ENCODE data around the gene NEK1.
"Not testable (repeated sequence)": the region's sequence is repeated elsewhere in the genome, so short reads cannot be mapped to it uniquely, and the experiment has no call there.

The NEK1 gene

DNA sequence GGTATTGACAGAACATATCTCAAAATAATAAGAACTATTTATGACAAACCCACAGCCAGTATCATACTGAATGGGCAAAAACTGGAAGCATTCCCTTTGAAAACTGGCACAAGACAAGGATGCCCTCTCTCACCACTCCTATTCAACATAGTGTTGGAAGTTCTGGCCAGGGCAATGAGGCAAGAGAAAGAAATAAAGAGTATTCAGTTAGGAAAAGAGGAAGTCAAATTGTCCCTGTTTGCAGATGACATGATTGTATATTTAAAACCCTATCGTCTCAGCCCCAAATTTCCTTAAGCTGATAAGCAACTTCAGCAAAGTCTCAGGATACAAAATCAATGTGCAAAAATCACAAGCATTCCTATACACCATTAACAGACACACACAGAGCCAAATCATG lies 159.7 kb downstream of the NEK1 start:
- not testable (repeated sequence) for DNase-seq (ENCODE audit: low spot score); H3K18ac ChIP-seq (ENCODE audit: low read length); H2BK15ac ChIP-seq (ENCODE audit: low read length); H4K91ac ChIP-seq (ENCODE audit: low read depth, low read length, poor library complexity); H3K4me3 ChIP-seq (ENCODE audit: low read length in 2 of 2); H3K79me1 ChIP-seq (ENCODE audit: low read depth, low read length); H4K8ac ChIP-seq (ENCODE audit: low read depth, low read length); H2AFZ ChIP-seq (ENCODE audit: low read length); H3K36me3 ChIP-seq (replicated peaks in 1 of 2; ENCODE audit: control insufficient read depth in 2 of 2, insufficient read depth in 2 of 2, low read length in 2 of 2); H3K9ac ChIP-seq (ENCODE audit: low read depth, low read length, poor library complexity); H2BK5ac ChIP-seq (ENCODE audit: low read length); H2BK12ac ChIP-seq (ENCODE audit: low read length); H3K27me3 ChIP-seq (ENCODE audit: control insufficient read depth in 3 of 3, insufficient read depth in 3 of 3, low read depth in 1 of 3, low read length in 3 of 3); H3K14ac ChIP-seq (ENCODE audit: low read length); H3K9me3 ChIP-seq (replicated peaks in 1 of 2; ENCODE audit: control insufficient read depth in 2 of 2, insufficient read depth in 1 of 2, low read depth in 1 of 2, low read length in 2 of 2); H3K4ac ChIP-seq (ENCODE audit: low read length); H2BK120ac ChIP-seq (ENCODE audit: low read depth, low read length); H3K4me2 ChIP-seq (ENCODE audit: insufficient read depth, low read length, poor library complexity, severe bottlenecking); H3K4me1 ChIP-seq (ENCODE audit: control insufficient read depth in 2 of 2, insufficient read depth in 1 of 2, low read depth in 1 of 2, low read length in 2 of 2); H3K23ac ChIP-seq (ENCODE audit: low read depth, low read length, poor library complexity); H3K27ac ChIP-seq (replicated peaks; ENCODE audit: low read length); H2AK5ac ChIP-seq (ENCODE audit: low read depth, low read length)
- WGBS, 2 donors (ENCODE audit: extremely low coverage in 2 of 2, insufficient read length in 2 of 2, insufficient replicate concordance in 1 of 2), result no CpG with 5 or more reads among the region's 1 CpG

DNA sequence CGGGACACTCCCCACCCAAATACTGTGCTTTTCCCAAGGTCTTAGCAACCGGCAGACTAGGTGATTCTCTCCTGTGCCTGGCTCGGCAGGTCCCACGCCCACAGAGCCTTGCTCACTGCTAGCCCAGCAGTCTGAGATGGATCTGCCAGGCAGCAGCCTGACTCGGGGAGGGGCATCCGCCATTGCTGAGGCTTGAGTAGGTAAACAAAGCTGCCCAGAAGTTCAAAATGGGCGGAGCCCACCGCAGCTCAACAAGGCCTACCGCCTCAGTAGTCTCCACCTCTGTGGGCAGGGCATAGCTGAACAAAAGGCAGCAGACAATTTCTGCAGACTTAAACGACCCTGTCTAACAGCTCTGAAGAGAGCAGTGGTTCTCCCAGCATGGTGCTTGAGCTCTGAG lies 163.4 kb downstream of the NEK1 start:
- not testable (repeated sequence) for H3K4me3 ChIP-seq (ENCODE audit: low read length in 2 of 2)
- WGBS, 2 donors (ENCODE audit: extremely low coverage in 2 of 2, insufficient read length in 2 of 2, insufficient replicate concordance in 1 of 2), result no CpG with 5 or more reads among the region's 10 CpGs

DNA sequence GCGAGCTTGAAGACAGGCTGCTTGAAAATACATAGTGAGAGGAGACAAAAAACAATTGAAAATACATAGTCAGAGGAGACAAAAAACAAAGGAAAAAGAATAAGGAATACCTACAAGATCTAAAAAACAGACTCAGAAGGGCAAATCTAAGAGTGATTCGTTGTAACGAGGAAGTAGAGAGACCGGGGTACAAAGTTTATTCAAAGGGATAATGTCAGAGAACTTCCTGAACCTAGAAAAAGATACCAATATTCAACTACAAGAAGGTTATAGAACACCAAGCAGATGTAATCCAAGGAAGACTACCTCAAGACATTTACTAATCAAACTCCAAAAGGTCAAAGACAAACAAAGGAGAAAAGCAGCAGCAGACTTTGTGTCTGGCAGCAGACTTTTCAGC lies 165.6 kb downstream of the NEK1 start:
- no CpG with 5 or more reads among the region's 4 CpGs for WGBS, 2 donors (ENCODE audit: extremely low coverage in 2 of 2, insufficient read length in 2 of 2, insufficient replicate concordance in 1 of 2)
- H3K14ac ChIP-seq (ENCODE audit: low read length), result no peak overlapping the region
- no peak for DNase-seq (ENCODE audit: low spot score)
- H3K9ac ChIP-seq (ENCODE audit: low read depth, low read length, poor library complexity), result no peak overlapping the region
- H2BK120ac ChIP-seq (ENCODE audit: low read depth, low read length), result no peak overlapping the region
- H3K27me3 ChIP-seq (ENCODE audit: control insufficient read depth in 3 of 3, insufficient read depth in 3 of 3, low read depth in 1 of 3, low read length in 3 of 3), result no peaks in the 10 kb centered on the region
- no peak overlapping the region for H3K23ac ChIP-seq (ENCODE audit: low read depth, low read length, poor library complexity)
- no peak overlapping the region for H2BK5ac ChIP-seq (ENCODE audit: low read length)
- no peak overlapping the region for H4K91ac ChIP-seq (ENCODE audit: low read depth, low read length, poor library complexity)
- no peak overlapping the region for H2AK5ac ChIP-seq (ENCODE audit: low read depth, low read length)
- no peaks in the 10 kb centered on the region for H3K36me3 ChIP-seq (replicated peaks in 1 of 2; ENCODE audit: control insufficient read depth in 2 of 2, insufficient read depth in 2 of 2, low read length in 2 of 2)
- no peak overlapping the region for H3K18ac ChIP-seq (ENCODE audit: low read length)
- no peak overlapping the region for H3K27ac ChIP-seq (replicated peaks; ENCODE audit: low read length)
- H3K4ac ChIP-seq (ENCODE audit: low read length), result no peak overlapping the region
- no peak overlapping the region for H3K4me2 ChIP-seq (ENCODE audit: insufficient read depth, low read length, poor library complexity, severe bottlenecking)
- no peak overlapping the region for H2BK15ac ChIP-seq (ENCODE audit: low read length)
- H2BK12ac ChIP-seq (ENCODE audit: low read length), result no peak overlapping the region
- H3K4me3 ChIP-seq (ENCODE audit: low read length in 2 of 2), result no peak overlapping the region
- H3K9me3 ChIP-seq (replicated peaks in 1 of 2; ENCODE audit: control insufficient read depth in 2 of 2, insufficient read depth in 1 of 2, low read depth in 1 of 2, low read length in 2 of 2), result peaks cover 5 to 21% of the 10 kb centered on the region in 2 donors
- no peak overlapping the region for H2AFZ ChIP-seq (ENCODE audit: low read length)
- H3K4me1 ChIP-seq (ENCODE audit: control insufficient read depth in 2 of 2, insufficient read depth in 1 of 2, low read depth in 1 of 2, low read length in 2 of 2), result no peaks in the 10 kb centered on the region
- H4K8ac ChIP-seq (ENCODE audit: low read depth, low read length), result no peak overlapping the region
- H3K79me1 ChIP-seq (ENCODE audit: low read depth, low read length), result no peaks in the 10 kb centered on the region

More for the DNA sequence above, 163.4 kb downstream of the NEK1 start:
- H3K4ac ChIP-seq (ENCODE audit: low read length); H2BK12ac ChIP-seq (ENCODE audit: low read length); DNase-seq (ENCODE audit: low spot score); H3K14ac ChIP-seq (ENCODE audit: low read length); H4K8ac ChIP-seq (ENCODE audit: low read depth, low read length); H3K9ac ChIP-seq (ENCODE audit: low read depth, low read length, poor library complexity); H3K4me1 ChIP-seq (ENCODE audit: control insufficient read depth in 2 of 2, insufficient read depth in 1 of 2, low read depth in 1 of 2, low read length in 2 of 2); H2BK5ac ChIP-seq (ENCODE audit: low read length); H2BK15ac ChIP-seq (ENCODE audit: low read length); H3K18ac ChIP-seq (ENCODE audit: low read length); H3K4me2 ChIP-seq (ENCODE audit: insufficient read depth, low read length, poor library complexity, severe bottlenecking); H2AK5ac ChIP-seq (ENCODE audit: low read depth, low read length); H2AFZ ChIP-seq (ENCODE audit: low read length); H3K27ac ChIP-seq (replicated peaks; ENCODE audit: low read length); H3K27me3 ChIP-seq (ENCODE audit: control insufficient read depth in 3 of 3, insufficient read depth in 3 of 3, low read depth in 1 of 3, low read length in 3 of 3); H3K79me1 ChIP-seq (ENCODE audit: low read depth, low read length); H3K36me3 ChIP-seq (replicated peaks in 1 of 2; ENCODE audit: control insufficient read depth in 2 of 2, insufficient read depth in 2 of 2, low read length in 2 of 2); H2BK120ac ChIP-seq (ENCODE audit: low read depth, low read length); H4K91ac ChIP-seq (ENCODE audit: low read depth, low read length, poor library complexity); H3K23ac ChIP-seq (ENCODE audit: low read depth, low read length, poor library complexity): not testable (repeated sequence)
- peaks cover 0 to 12% of the 10 kb centered on the region in 2 donors for H3K9me3 ChIP-seq (replicated peaks in 1 of 2; ENCODE audit: control insufficient read depth in 2 of 2, insufficient read depth in 1 of 2, low read depth in 1 of 2, low read length in 2 of 2)

GRCh38 chr4:169443748-169444147 lies 168.6 kb downstream of the NEK1 start:
- no peaks in the 10 kb centered on the region for H3K79me1 ChIP-seq (ENCODE audit: low read depth, low read length)
- H3K4me1 ChIP-seq (ENCODE audit: control insufficient read depth in 2 of 2, insufficient read depth in 1 of 2, low read depth in 1 of 2, low read length in 2 of 2), result peaks cover 0 to 7% of the 10 kb centered on the region in 2 donors
- no peak overlapping the region for H2BK120ac ChIP-seq (ENCODE audit: low read depth, low read length)
- no peak overlapping the region for H3K4ac ChIP-seq (ENCODE audit: low read length)
- no peak overlapping the region for H3K27ac ChIP-seq (replicated peaks; ENCODE audit: low read length)
- no peak overlapping the region for H3K14ac ChIP-seq (ENCODE audit: low read length)
- no peak for DNase-seq (ENCODE audit: low spot score)
- H2AK5ac ChIP-seq (ENCODE audit: low read depth, low read length), result no peak overlapping the region
- H3K9ac ChIP-seq (ENCODE audit: low read depth, low read length, poor library complexity), result no peak overlapping the region
- H3K23ac ChIP-seq (ENCODE audit: low read depth, low read length, poor library complexity), result no peak overlapping the region
- no CpG with 5 or more reads among the region's 1 CpG for WGBS, 2 donors (ENCODE audit: extremely low coverage in 2 of 2, insufficient read length in 2 of 2, insufficient replicate concordance in 1 of 2)
- no peak overlapping the region for H3K4me3 ChIP-seq (ENCODE audit: low read length in 2 of 2)
- no peak overlapping the region for H2BK15ac ChIP-seq (ENCODE audit: low read length)
- H3K4me2 ChIP-seq (ENCODE audit: insufficient read depth, low read length, poor library complexity, severe bottlenecking), result no peak overlapping the region
- no peak overlapping the region for H2AFZ ChIP-seq (ENCODE audit: low read length)
- no peak overlapping the region for H4K91ac ChIP-seq (ENCODE audit: low read depth, low read length, poor library complexity)
- no peak overlapping the region for H2BK5ac ChIP-seq (ENCODE audit: low read length)
- no peak overlapping the region for H2BK12ac ChIP-seq (ENCODE audit: low read length)
- no peak overlapping the region for H4K8ac ChIP-seq (ENCODE audit: low read depth, low read length)
- H3K18ac ChIP-seq (ENCODE audit: low read length), result no peak overlapping the region
- H3K27me3 ChIP-seq (ENCODE audit: control insufficient read depth in 3 of 3, insufficient read depth in 3 of 3, low read depth in 1 of 3, low read length in 3 of 3), result no peaks in the 10 kb centered on the region
- no peaks in the 10 kb centered on the region for H3K36me3 ChIP-seq (replicated peaks in 1 of 2; ENCODE audit: control insufficient read depth in 2 of 2, insufficient read depth in 2 of 2, low read length in 2 of 2)
- H3K9me3 ChIP-seq (replicated peaks in 1 of 2; ENCODE audit: control insufficient read depth in 2 of 2, insufficient read depth in 1 of 2, low read depth in 1 of 2, low read length in 2 of 2), result peaks cover 5 to 21% of the 10 kb centered on the region in 2 donors

Data from neuronal stem cell (in vitro differentiated cells).